Thyroid gland (tissue), 4 donors: ENCODE results near the gene STK32B.

ENCODE experiments used
- POLR2A ChIP-seq, 2 donors: fragments of 450-650 bp; IDR thresholded peaks; one replicate each; pipeline ENCODE4 v1.6.1; 2017; ENCODE audit warnings: antibody characterized with exemption in 2 of 2, mild to moderate bottlenecking in 2 of 2, moderate library complexity in 1 of 2
- TF ChIP-seq, protein P1 (sequence below), 6 experiments: fragments of 200-600 bp in 3 of 6; fragments of 450-650 bp in 3 of 6; sonication (generic) in 3 of 6; IDR thresholded peaks; one replicate each; pipeline ENCODE4 v1.5.1; 2016 to 2019; ENCODE audit warnings: antibody characterized with exemption in 6 of 6, mild to moderate bottlenecking in 2 of 6, inconsistent platforms in 1 of 6, moderate library complexity in 1 of 6

DNA sequence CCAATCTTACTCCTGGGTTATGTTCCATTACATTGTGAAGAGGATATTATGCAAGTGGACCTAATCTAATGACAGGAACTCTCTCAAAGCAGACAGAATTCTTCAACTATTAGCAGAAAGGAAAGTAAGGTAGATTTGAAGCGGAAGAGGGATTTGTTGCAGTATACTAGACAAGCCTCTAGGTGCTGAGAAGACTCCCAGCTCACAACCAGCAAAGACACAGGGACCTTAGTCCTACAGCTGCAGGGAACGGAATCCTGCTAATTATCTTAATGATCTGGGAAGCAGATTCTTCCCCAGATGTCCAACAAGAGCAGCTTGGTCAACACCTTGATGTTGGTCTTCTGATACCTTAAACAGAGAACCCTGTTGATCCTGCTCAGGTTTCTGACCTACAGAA lies 73.6 kb downstream of the STK32B start:
- TF ChIP-seq, protein P1, sequence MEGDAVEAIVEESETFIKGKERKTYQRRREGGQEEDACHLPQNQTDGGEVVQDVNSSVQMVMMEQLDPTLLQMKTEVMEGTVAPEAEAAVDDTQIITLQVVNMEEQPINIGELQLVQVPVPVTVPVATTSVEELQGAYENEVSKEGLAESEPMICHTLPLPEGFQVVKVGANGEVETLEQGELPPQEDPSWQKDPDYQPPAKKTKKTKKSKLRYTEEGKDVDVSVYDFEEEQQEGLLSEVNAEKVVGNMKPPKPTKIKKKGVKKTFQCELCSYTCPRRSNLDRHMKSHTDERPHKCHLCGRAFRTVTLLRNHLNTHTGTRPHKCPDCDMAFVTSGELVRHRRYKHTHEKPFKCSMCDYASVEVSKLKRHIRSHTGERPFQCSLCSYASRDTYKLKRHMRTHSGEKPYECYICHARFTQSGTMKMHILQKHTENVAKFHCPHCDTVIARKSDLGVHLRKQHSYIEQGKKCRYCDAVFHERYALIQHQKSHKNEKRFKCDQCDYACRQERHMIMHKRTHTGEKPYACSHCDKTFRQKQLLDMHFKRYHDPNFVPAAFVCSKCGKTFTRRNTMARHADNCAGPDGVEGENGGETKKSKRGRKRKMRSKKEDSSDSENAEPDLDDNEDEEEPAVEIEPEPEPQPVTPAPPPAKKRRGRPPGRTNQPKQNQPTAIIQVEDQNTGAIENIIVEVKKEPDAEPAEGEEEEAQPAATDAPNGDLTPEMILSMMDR (IDR thresholded peaks at IDR 0.05), result no peak
- TF ChIP-seq POLR2A (IDR thresholded peaks at IDR 0.05), result no peak
